DMS 273 (cell line): ENCODE data around the gene GPC5.

Experiments
- DNase-seq: peaks from one replicate; lab custom pipeline; 2025; ENCODE audit not compliant: unreplicated experiment; lab: John Stamatoyannopoulos, UW

GPC5 gene

DNA sequence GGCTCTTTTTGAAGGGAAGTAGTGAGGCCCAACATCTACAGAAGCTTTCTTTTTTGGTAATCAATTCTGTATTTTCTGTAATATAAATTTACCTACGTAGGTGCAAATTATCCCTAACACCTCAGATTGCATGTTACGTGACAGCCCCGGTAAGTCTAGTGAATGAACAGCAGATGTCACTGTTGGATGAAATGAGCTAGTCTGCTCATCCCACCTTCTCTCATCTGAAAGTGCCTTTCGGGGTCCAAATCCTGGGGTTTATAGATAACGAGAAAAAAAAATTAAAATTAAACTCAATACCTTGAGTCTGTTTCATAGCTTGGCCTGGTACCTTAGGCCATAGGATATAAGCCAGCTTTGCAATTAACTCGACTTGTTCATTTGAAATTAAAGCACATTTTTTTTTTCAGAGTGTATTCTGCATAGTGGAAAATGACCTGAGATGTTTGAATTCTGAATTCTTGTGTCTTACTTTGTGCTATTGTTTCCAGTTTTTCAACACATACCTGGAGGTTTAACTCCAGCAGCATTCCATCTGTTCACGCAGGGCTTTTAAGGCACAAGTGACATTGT lies 548.2 kb downstream of the GPC5 start:
- peak; percentile 36 for DNase-seq

DNA sequence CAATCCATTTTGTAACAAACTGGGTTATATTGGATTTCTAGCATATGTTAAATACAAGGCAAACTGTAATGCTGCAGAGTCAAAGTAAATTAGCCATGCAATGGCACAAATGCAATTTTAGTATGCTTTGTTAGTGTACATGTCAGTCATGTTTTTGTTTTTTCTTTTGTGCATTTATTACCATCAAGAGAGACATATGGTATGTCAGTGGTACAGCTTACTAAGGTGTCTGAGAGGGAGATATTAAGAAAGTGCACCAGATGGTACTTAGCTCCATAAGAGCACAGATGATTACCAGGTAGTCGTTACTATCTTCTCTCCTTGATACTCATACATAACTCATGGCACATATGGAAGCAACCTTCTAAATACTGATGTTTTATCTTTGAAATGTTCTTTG lies 550.3 kb downstream of the GPC5 start:
- DNase-seq, result peak; percentile 0

DNA sequence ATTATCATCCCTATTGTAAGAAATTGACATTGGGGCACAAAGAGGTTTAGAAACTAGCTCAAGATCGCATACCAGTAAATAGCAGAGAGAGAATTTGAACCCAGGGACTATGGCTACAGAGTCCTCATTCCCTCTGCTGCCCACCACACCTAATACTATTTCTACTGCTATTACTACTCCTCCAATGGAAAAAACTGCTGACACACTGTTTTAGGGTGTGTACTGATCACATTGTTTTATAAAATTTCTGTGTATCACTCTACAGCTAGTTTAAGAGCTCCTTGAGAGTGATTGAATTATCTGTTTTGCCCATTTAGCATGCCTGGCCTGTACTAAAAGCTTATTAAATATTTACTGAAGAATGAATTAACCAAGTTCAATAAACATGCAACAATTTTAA lies 552.4 kb downstream of the GPC5 start:
- DNase-seq, result no peak

DNA sequence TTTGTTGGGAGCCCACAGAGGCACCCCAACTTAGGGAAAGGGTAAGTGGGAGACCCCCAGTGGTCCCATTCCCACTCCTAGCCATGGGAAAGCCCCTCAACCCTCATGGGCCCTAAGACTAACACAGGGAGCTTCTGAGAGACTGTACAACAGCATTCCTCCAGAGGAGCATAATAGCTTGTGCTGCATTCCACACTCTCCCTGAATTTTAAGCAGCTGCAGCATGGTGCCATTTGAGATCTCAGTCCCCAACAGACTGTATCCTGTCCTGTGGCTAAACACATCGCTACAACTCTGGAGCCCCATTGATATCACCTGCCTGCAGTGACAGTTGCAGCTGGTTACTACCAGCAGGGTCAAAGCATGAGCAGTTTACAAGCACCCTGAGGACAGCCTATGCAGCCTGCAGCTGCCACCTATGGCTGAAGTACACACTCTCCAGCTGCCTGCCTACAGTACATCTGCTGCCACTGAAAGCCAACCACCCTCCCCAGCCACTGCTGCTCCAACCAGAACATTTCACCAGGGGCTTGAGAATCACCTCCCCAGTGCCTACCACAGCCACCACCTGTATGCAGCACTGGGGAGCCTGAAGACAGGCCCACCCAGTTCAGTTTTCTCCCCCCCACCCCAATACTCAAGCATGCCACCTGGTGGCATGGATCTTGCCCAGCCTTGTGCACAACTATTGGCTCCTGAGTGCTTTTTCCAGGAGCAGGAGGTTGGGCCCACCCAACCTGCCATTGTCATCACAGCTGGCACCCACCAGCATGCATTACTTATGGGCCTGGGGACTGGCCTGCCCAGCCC lies 557.3 kb downstream of the GPC5 start:
- no peak for DNase-seq

GRCh38 chr13:91960947-91961346 lies 562.5 kb downstream of the GPC5 start:
- DNase-seq, result no peak

- DNase-seq, result no peak
Measured at GRCh38 chr13:91962946-91963345, 564.5 kb downstream of the GPC5 start.

DNA sequence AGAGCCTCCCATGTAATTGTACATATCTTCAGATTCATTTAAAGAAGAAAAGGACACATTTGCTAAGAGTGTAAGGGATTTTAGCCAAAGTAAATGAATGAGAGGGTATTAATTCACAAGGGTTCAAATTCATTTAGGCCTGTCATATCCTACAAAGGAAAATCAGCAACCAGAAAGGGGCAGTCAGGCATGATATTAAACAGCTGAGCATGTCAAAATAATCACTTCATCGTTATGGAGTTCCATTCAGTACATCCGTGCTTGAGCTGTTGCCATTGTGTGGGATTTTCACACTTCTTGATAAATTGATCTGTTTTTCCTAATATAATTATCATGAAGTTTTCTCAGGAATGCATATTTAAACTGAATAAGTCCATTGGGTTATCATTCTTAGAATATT lies 567.1 kb downstream of the GPC5 start:
- DNase-seq, result no peak

DNA sequence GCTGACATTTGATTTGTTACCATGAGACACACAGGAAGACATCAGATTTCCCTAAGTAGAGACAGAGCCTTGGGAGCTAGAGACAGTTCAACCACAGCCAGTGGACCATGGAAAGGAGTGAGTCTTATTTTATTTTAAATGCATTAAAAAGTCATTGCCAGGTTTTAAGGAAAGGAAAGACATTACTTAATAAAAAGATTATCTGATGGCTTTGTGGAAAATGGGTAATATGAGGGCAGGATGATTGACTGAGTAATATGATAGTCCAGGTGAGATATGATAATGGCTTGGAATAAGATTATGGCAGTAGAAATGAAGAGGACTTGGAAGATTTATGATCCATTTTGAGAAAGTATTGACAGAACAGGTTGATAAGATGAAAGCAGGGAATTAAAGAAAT lies 580.1 kb downstream of the GPC5 start:
- DNase-seq, result no peak

DNA sequence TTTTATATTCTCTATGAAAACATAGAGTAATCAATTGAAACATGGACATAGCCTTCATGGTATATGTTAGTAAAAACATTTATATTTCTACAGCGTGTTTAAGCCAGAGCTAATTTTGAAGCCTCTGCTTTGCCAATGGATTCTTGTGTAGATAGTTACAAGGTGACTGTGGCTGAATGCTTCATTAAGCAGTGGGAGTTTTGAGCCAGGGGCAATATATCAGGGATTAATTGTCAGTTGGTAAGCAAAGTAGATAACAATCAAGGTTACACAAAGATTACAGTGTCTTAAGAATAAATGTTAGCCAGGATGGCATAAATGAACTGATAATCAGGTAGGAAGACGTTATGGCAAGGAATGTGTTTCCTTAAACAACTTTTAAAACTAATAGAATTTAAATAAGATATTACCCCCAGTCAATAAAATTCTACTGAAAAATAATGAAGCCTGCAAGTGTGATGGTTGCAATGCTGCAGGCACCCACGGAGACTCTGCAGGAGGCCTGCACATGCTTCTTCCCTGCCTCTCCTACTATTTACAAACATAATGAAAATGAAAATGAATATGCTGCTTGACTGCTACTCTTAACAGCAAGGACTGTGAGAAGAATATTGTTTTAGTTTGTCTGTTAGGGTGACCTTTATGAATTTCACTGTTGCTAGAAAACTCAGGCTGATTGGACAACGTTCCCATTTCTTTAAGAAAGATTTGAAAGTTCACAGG lies 588.5 kb downstream of the GPC5 start:
- DNase-seq, result no peak

- no peak for DNase-seq
Measured at GRCh38 chr13:91988331-91988730, 589.9 kb downstream of the GPC5 start.

DNA sequence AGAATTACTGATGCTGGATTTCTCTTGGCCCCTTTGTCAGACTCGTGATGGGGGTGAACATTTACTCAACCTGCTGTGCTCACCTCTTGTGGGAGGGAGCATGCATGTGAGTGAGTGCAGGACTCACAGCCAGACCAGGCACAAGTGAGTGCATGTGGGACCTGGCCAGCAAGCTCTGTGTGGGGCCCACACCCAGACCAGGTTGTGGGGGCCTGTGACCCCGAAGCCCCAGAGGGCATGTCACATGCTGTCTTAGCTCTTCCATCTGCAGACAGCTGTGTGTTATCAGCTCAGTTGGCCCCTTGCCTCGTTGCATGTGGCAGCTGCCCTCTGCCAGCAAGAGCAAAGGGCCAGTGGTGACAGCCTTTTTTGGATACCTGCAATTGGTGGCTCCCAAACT lies 614.4 kb downstream of the GPC5 start:
- no peak for DNase-seq

DNA sequence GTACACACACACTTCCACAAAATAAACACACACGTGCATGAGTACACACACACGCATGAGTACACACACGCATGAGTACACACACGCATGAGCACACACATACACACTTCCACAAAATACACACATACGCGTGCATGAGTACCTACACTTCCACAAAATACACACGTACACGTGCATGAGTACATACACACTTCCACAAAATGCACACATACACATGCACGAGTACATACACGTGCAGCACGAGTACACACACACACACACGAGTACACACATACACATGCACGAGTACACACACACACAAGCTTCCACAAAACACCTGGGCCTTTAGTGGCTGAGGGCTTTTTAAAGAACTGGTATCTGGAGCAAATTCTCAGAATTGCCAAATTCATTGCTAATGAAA lies 619.3 kb downstream of the GPC5 start:
- DNase-seq, result no peak

DNA sequence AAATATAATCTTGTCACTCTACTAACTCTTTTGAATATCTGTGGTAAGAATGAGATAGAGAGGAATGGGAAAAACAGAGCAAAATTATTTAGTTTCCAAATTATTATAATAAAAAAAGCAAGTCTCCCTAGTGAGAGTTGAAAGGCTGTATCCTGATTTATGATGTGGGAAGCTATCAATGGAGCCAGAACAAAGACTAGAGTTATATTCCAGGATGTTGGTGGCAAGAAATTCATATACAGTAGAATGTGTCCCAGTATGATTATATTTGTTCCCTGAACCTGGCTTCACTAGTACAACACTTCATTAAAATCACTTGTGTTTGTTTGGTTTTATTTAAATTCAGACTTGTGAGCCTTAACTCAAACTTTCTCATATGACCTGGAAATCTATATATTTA lies 630.3 kb downstream of the GPC5 start:
- DNase-seq, result no peak

DNA sequence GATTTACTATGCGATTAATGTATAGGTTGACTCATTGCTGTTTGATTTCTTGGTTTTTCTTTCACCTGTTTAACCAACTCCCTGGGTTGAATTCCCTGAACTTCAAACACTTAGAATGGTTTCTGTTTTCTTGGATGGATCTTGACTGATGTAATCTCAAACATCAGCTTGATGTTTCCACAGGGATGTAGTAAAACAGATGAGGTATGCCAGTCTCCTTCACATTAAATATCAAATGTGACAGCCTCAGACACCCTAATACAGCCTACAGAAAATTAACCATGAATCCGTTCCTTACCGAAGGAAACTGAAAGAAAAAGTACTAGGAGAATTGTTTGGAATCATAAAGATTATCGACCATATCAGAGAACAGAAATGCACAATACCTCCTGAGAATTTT lies 631.2 kb downstream of the GPC5 start:
- no peak for DNase-seq

DNA sequence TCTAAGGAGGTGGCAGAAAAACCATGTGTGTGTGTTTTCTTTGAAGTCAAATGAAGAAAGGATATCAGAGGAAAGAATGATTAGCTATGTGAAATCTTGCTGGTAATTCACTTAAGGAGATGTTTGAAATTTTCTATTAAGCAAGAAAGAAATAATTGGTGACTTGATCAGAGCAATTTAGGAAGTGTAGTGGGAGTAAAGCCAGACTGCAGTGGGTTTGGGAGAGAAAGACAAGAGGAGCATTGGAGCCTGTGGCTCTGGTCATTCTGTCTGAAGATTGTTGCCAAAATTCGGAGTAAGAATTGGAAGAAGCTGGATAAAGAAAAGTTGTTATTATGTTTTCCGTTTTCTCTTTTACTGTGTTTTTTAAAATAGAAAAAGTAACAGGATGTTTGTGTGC lies 640.5 kb downstream of the GPC5 start:
- no peak for DNase-seq

GRCh38 chr13:92042522-92042921 lies 644.1 kb downstream of the GPC5 start:
- DNase-seq, result no peak

GRCh38 chr13:92044351-92044750 lies 645.9 kb downstream of the GPC5 start:
- no peak for DNase-seq

DNA sequence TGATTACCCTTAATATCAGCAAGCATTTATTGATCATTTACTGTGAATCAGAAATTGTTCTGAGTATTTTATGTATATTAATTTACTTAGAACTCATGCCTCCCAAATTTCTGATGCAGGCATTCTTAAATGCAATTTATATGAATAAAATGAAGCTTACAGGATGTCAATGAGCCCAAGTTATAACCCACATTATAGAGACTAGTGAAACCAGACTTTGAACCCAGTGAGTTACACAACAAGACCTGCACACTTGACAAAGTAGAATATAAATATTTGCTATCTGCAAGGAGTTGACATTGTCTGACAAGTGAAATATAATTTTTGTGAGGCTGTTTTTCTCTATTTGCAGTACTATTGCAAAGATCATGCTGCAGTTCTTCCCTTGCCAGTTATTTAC lies 656.0 kb downstream of the GPC5 start:
- DNase-seq, result no peak

GRCh38 chr13:92074658-92075057 lies 676.2 kb downstream of the GPC5 start:
- peak; percentile 29 for DNase-seq

DNA sequence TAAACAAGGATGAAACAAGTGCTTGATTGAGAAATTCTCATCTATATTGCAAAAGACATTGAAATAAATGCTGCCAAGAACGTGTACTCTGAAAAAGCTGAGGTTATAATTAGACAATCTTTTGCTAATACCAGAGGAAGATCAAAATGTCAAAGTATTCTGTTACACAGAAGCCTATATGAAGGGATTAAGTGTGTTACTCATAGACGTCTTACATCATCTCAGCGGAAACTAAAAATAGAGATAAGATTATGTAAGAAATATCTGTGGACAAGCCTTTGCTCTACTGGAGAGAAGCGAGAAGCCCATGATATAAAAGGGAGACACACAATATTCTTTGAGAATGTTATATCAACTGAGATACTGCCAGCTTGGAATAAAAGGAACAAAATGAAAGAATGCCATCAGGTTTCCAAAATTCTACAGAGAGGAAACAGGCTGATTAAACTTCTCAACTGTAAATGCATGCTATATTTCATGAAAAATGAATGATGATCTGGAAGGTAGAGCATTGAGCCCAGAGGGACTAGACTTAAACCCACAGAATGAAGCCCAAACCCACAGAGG lies 699.0 kb downstream of the GPC5 start:
- DNase-seq, result no peak

DNA sequence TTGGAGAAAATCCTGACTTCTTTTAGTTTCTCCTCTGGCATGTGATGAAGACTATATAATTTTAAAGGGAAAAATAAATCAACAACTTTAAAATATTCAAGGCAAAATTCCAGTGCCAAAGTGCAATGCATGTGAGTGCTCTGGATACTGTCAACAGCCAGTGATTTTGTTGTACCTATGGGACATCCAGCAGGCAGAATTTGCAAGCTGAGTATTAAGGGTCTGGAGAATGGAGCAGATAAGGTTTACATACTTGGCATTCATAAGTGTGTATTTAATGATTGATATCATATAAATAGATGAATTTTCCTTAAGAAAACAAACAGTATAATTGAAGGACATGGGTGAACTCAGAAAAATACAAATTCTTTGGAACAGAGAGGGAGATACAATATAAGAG lies 703.4 kb downstream of the GPC5 start:
- no peak for DNase-seq

DNA sequence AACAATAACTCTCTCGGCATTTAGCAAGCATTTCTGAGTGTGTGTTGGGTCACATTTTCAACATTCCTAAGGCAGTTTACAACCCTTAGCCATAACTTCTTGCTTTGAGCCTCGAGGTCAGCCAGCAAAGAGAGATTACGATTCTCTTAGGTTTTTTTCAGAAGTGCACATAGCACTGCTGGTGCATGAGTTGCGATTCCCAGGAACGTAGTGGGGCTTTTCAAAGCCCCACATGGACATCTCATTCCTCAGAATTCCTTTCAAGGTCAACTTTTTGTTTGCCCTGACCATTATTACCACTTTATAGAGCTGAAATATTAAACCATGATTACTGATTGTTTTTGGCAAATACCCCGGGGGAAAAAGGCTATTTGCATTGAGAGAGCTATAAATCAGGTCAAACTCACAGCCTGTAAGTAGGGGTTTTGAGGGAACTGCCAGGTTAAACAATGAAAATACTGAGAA lies 705.3 kb downstream of the GPC5 start:
- no peak for DNase-seq
